HG03378 (cell line): ENCODE data around the gene OPCML.

ENCODE experiments used
- ATAC-seq: cut with Tn5 transposase; IDR thresholded peaks from one replicate; pipeline ENCODE4 v1.9.1; 2021; ENCODE audit warnings: mild to moderate bottlenecking, moderate library complexity; ENCODE audit not compliant: unreplicated experiment

OPCML gene

GRCh38 chr11:133081730-133082452 lies 450.4 kb downstream of the OPCML start:
- ATAC-seq: no peak

- no peak for ATAC-seq
Measured at GRCh38 chr11:133081020-133081419, 451.3 kb downstream of the OPCML start.

- peak; percentile 57 for ATAC-seq
Measured at GRCh38 chr11:133078591-133079404, 453.5 kb downstream of the OPCML start.

GRCh38 chr11:133078012-133078411 lies 454.3 kb downstream of the OPCML start:
- no peak for ATAC-seq

- ATAC-seq: no peak
Measured at GRCh38 chr11:133075351-133075750, 456.9 kb downstream of the OPCML start.

- ATAC-seq: no peak
Measured at GRCh38 chr11:133072858-133073582, 459.3 kb downstream of the OPCML start.

- ATAC-seq: no peak
Measured at GRCh38 chr11:133072378-133072777, 459.9 kb downstream of the OPCML start.

GRCh38 chr11:133070791-133071190 lies 461.5 kb downstream of the OPCML start:
- no peak for ATAC-seq

- ATAC-seq: no peak
Measured at GRCh38 chr11:133070021-133070713, 462.1 kb downstream of the OPCML start.

- ATAC-seq: no peak
Measured at GRCh38 chr11:133065847-133066485, 466.3 kb downstream of the OPCML start.

- ATAC-seq: no peak
Measured at GRCh38 chr11:133064961-133065360, 467.3 kb downstream of the OPCML start.

- no peak for ATAC-seq
Measured at GRCh38 chr11:133064152-133064877, 468.0 kb downstream of the OPCML start.

- ATAC-seq: no peak
Measured at GRCh38 chr11:133058501-133058900, 473.8 kb downstream of the OPCML start.

GRCh38 chr11:133053124-133053776 lies 479.1 kb downstream of the OPCML start:
- ATAC-seq: no peak

- no peak for ATAC-seq
Measured at GRCh38 chr11:133052537-133052936, 479.8 kb downstream of the OPCML start.

- no peak for ATAC-seq
Measured at GRCh38 chr11:133049244-133050019, 482.9 kb downstream of the OPCML start.

GRCh38 chr11:133048270-133048669 lies 484.0 kb downstream of the OPCML start:
- no peak for ATAC-seq

GRCh38 chr11:133047771-133048115 lies 484.6 kb downstream of the OPCML start:
- ATAC-seq: no peak
